GM12878 (cell line): ENCODE data around the gene MPRIP. TPM values are rescaled to one million over a fixed set of nuclear protein-coding genes. Genes with fewer than 3 reads are reported as not detected.

ENCODE experiments used
- ATAC-seq: fragments of 200-7000 bp; cut with Tn5 transposase; 3 replicates; pipeline ENCODE4 v1.9.1; 2020; ENCODE audit warnings: mild to moderate bottlenecking, moderate library complexity
- BruUV-seq: library from RNA; stranded (reverse); fragments of 400-500 nt; replicated peaks from 2 replicates; lab custom pipeline; 2021; lab: Mats Ljungman, UMichigan
- CTCF ChIA-PET: fragments of 300-600 bp; sonication (Branson Sonifier 250); formaldehyde crosslinking; extraction: SDS; loops from one replicate; lab custom pipeline; 2021; ENCODE audit warnings: inconsistent platforms; lab: Yijun Ruan, JAX
- POLR2A ChIA-PET: fragments of 350-600 bp; formaldehyde crosslinking; extraction: SDS; loops from one replicate; lab custom pipeline; 2021; ENCODE audit warnings: inconsistent platforms; lab: Charles Lee
- RAD21 ChIA-PET: fragments of 300-600 bp; sonication (Branson Sonifier 250); formaldehyde crosslinking; loops from one replicate; lab custom pipeline; 2023; ENCODE audit warnings: antibody characterized with exemption; ENCODE audit not compliant: unreplicated experiment; lab: Charles Lee
- SMC1A ChIA-PET: fragments of 300-600 bp; sonication (Branson Sonifier 250); formaldehyde crosslinking; loops from one replicate; lab custom pipeline; 2023; ENCODE audit not compliant: unreplicated experiment, uncharacterized antibody; lab: Charles Lee
- DNase-seq: peaks from one replicate; pipeline ENCODE4 v3.0.0-alpha.2; 2011; ENCODE audit warnings: low read depth, low spot score
- FAIRE-seq: peaks from 3 replicates; lab custom pipeline; 2011; peaks lifted over from hg19 to GRCh38; lab: Jason Lieb, UNC
- H2AFZ ChIP-seq: 2 replicates; pipeline ENCODE4 v1.6.0; 2011; ENCODE audit warnings: low read depth, low read length, control low read depth; ENCODE audit not compliant: control insufficient read depth
- H3K27ac ChIP-seq: 2 replicates; pipeline ENCODE4 v1.5.1; 2011; ENCODE audit warnings: control low read depth; ENCODE audit not compliant: control insufficient read depth, insufficient read depth
- H3K27me3 ChIP-seq, 2 experiments: replicated peaks in 1 of 2; 2 replicates each; pipeline versions ENCODE4 v1.6.0 to v1.6.1; 2011; ENCODE audit warnings: low read length in 1 of 2; ENCODE audit not compliant: control insufficient read depth in 2 of 2, insufficient read depth in 2 of 2
- H3K36me3 ChIP-seq, 2 experiments: 2 replicates each; pipeline ENCODE4 v1.5.1; 2011; ENCODE audit warnings: low read length in 1 of 2; ENCODE audit not compliant: control insufficient read depth in 2 of 2, insufficient read depth in 2 of 2
- H3K4me1 ChIP-seq: 2 replicates; pipeline ENCODE4 v1.6.1; 2011; ENCODE audit warnings: mild to moderate bottlenecking, low read length, moderate library complexity, mixed read lengths; ENCODE audit not compliant: control insufficient read depth, insufficient read depth
- H3K4me2 ChIP-seq: 2 replicates; pipeline ENCODE4 v1.6.0; 2011; ENCODE audit warnings: control low read depth; ENCODE audit not compliant: control insufficient read depth, insufficient read depth
- H3K4me3 ChIP-seq: fragments of 200-600 bp; sonication (generic); 2 replicates; pipeline ENCODE4 v1.5.1; 2016
- H3K79me2 ChIP-seq: 2 replicates; pipeline ENCODE4 v1.6.0; 2011; ENCODE audit warnings: low read length; ENCODE audit not compliant: control insufficient read depth, insufficient read depth
- H3K9ac ChIP-seq: 2 replicates; pipeline ENCODE4 v1.8.0; 2011; ENCODE audit warnings: low read length, control low read depth, mixed read lengths; ENCODE audit not compliant: control insufficient read depth, insufficient read depth
- H3K9me3 ChIP-seq: replicated peaks from 3 replicates; pipeline ENCODE4 v1.5.1; 2011; ENCODE audit warnings: mild to moderate bottlenecking, low read length; ENCODE audit not compliant: control insufficient read depth, insufficient read depth
- H4K20me1 ChIP-seq: 2 replicates; pipeline ENCODE4 v1.6.0; 2011; ENCODE audit not compliant: control insufficient read depth, insufficient read depth
- ATF2 ChIP-seq: IDR thresholded peaks from 2 replicates; pipeline ENCODE4 v1.6.1; 2012; ENCODE audit warnings: low read length, inconsistent platforms
- CEBPB ChIP-seq, 2 experiments: fragments of 150-350 bp in 1 of 2; IDR thresholded peaks; 2 replicates each; pipeline ENCODE4 v1.6.1; 2012 to 2014; ENCODE audit warnings: low read depth in 2 of 2, low read length in 2 of 2, borderline replicate concordance in 1 of 2, inconsistent platforms in 1 of 2
- FOXM1 ChIP-seq: IDR thresholded peaks from 2 replicates; pipeline ENCODE4 v1.6.1; 2012; ENCODE audit warnings: low read depth, mild to moderate bottlenecking, inconsistent platforms, low read length, moderate library complexity
- KAT2A ChIP-seq: conservative IDR thresholded peaks from 2 replicates; pipeline ENCODE4 v1.6.1; 2011; ENCODE audit warnings: low read depth, low read length; ENCODE audit not compliant: control insufficient read depth
- NFIC ChIP-seq: IDR thresholded peaks from 2 replicates; pipeline ENCODE4 v1.6.1; 2012; ENCODE audit warnings: low read depth, mild to moderate bottlenecking, inconsistent platforms, low read length, moderate library complexity
- RB1 ChIP-seq: fragments of 450-650 bp; formaldehyde crosslinking; IDR thresholded peaks from 2 replicates; pipeline ENCODE4 v1.6.1; 2017; ENCODE audit warnings: mild to moderate bottlenecking, borderline replicate concordance
- ZBTB11 ChIP-seq: fragments of 450-650 bp; formaldehyde crosslinking; IDR thresholded peaks from 2 replicates; pipeline ENCODE4 v1.5.0; 2022; ENCODE audit warnings: mild to moderate bottlenecking, missing genetic modification characterization
- ZNF217 ChIP-seq: fragments of 450-650 bp; IDR thresholded peaks from 2 replicates; pipeline ENCODE4 v1.6.1; 2017; ENCODE audit warnings: antibody characterized with exemption, mild to moderate bottlenecking
- ZNF24 ChIP-seq: fragments of 450-650 bp; IDR thresholded peaks from 2 replicates; pipeline ENCODE4 v1.6.1; 2017; ENCODE audit warnings: antibody characterized with exemption, mild to moderate bottlenecking
- WGBS: methylation state at CpG from one replicate; pipeline ENCODE4 v1.1.6; 2016; ENCODE audit warnings: low lambda C conversion rate; ENCODE audit not compliant: insufficient replicate concordance, insufficient coverage; ENCODE audit errors: missing lambda C conversion rate; 5-methylcytosine and 5-hydroxymethylcytosine counted together
- in situ Hi-C: fragments of 300-500 bp; cut with MboI; formaldehyde crosslinking; loops from 9 replicates; pipeline ENCODE4 v1.14.3; 2018; ENCODE audit warnings: mixed read lengths
- intact Hi-C: fragments of 100-400 bp; cut with micrococcal nuclease; formaldehyde crosslinking; loops from one replicate; pipeline ENCODE4 v1.14.2; 2022; ENCODE audit not compliant: unreplicated experiment
- polyA plus RNA-seq, 11 experiments: library from polyadenylated mRNA; depleted of rRNA in 4 of 11; unstranded in 6 of 11; stranded (reverse) in 5 of 11; fragments of >200 nt; fragmentation: Nextera tagmentation in 4 of 11; fragmentation: Illumina TruSeq in 1 of 11; extraction: Ambion mirVana in 4 of 11; extraction: Trizol in 1 of 11; gene quantifications; 1 replicate in 1 of 11; 2 replicates in 10 of 11; pipeline versions ENCODE4 v1.2.1 to v1.2.3, GENCODE V29; 2011 to 2016; ENCODE audit warnings: inconsistent platforms in 2 of 11, missing spikeins in 2 of 11, low read depth in 1 of 11
- total RNA-seq, 4 experiments: library from RNA; depleted of rRNA in 3 of 4; stranded (reverse); fragments of >200 nt in 3 of 4; fragmentation: Illumina TruSeq in 1 of 4; extraction: Trizol in 1 of 4; gene quantifications; 2 replicates each; pipeline versions ENCODE4 v1.2.1 to v1.2.3, GENCODE V29; 2013 to 2021

Gene MPRIP
- total and polyA plus RNA-seq, 10 of the 15 experiments (the other 5 are each of a cell fraction or from before 2014, with no cell fraction given): 16.5 to 168 (median 71.7) TPM

GRCh38 chr17:17226451-17227265 lies 184.4 kb downstream of the MPRIP start:
- BruUV-seq: no TSS peak
- intact Hi-C loops (no loop called here), in situ Hi-C loops (no loop called here)
- POLR2A ChIA-PET: no interaction called here
- Histone ChIP-seq H3K4me1 (no peaks in the 10 kb centered on the region), H2AFZ (no peak overlapping the region), H3K27ac (no peak overlapping the region), H3K27me3 (no peaks in the 10 kb centered on the region), H4K20me1 (no peaks in the 10 kb centered on the region), H3K9me3 (no peaks in the 10 kb centered on the region), H3K36me3 (peaks cover 24 to 28% of the 10 kb centered on the region in 2 experiments), H3K9ac (no peak overlapping the region), H3K4me2 (no peak overlapping the region), H3K79me2 (no peaks in the 10 kb centered on the region), H3K4me3 (no peak overlapping the region)
- CTCF ChIA-PET: interaction anchor here (1.0 kb wide), 1 partner anchor 112 kb away, joined by 3 read pairs; no protein-coding TSS in a partner anchor
- ATAC-seq (no peak), FAIRE-seq (no peak), DNase-seq (no peak)
- SMC1A ChIA-PET: no interaction called here
- WGBS: 93% methylated on average over 16 of the region's 16 CpGs
- TF ChIP-seq ZNF217 (no peak), ATF2 (no peak), FOXM1 (no peak), KAT2A (no peak), ZNF24 (no peak), RB1 (no peak), NFIC (no peak), ZBTB11 (CRISPR knock-in tag) (no peak), CEBPB (IDR thresholded peaks at IDR 0.05; ENCODE audit: borderline replicate concordance in 1 of 2, low read depth in 2 of 2, low read length in 2 of 2) (no peak)
- RAD21 ChIA-PET: no interaction called here
